Type B pancreatic cell (in vitro differentiated cells): ENCODE results near the gene SLC36A3. TPM values are rescaled to one million over a fixed set of nuclear protein-coding genes. Genes with fewer than 3 reads are reported as not detected.
A peak's percentile ranks its signal among the peaks of the same experiment; 100 is the strongest.
"Not testable (repeated sequence)": the region's sequence is repeated elsewhere in the genome, so short reads cannot be mapped to it uniquely, and the experiment has no call there.

Experiments used
- DNase-seq: peaks from one replicate; pipeline ENCODE4 v3.0.0; 2021; ENCODE audit warnings: mixed read lengths; ENCODE audit not compliant: unreplicated experiment; ENCODE audit errors: extremely low spot score
- H3K27ac Mint-ChIP-seq: 2 replicates; pipeline ENCODE4 v1.8.0; 2021; ENCODE audit warnings: mild to moderate bottlenecking, mixed read lengths
- H3K27me3 Mint-ChIP-seq: 2 replicates; pipeline ENCODE4 v1.8.0; 2021; ENCODE audit warnings: mixed read lengths
- H3K36me3 Mint-ChIP-seq: 2 replicates; pipeline ENCODE4 v1.8.0; 2021; ENCODE audit warnings: mixed read lengths
- H3K4me1 Mint-ChIP-seq: one replicate; pipeline ENCODE4 v1.8.0; 2021; ENCODE audit warnings: mixed read lengths; ENCODE audit not compliant: unreplicated experiment
- H3K4me3 Mint-ChIP-seq: 2 replicates; pipeline ENCODE4 v1.8.0; 2021; ENCODE audit warnings: mild to moderate bottlenecking, mixed read lengths
- H3K9me3 Mint-ChIP-seq: 2 replicates; pipeline ENCODE4 v1.8.0; 2021; ENCODE audit warnings: mixed read lengths
- total RNA-seq: library from RNA; stranded (reverse); gene quantifications from 2 replicates; pipeline ENCODE4 v1.2.1, GENCODE V29; 2021; ENCODE audit warnings: low replicate concordance
- TF ChIP-seq, protein P1 (sequence below): fragments of 200-600 bp; sonication (generic); conservative IDR thresholded peaks from 2 replicates; pipeline ENCODE4 v1.5.0; 2021; ENCODE audit warnings: antibody characterized with exemption, mild to moderate bottlenecking

Gene SLC36A3
- total RNA-seq, 1 donor from 2014 or later = not detected

DNA sequence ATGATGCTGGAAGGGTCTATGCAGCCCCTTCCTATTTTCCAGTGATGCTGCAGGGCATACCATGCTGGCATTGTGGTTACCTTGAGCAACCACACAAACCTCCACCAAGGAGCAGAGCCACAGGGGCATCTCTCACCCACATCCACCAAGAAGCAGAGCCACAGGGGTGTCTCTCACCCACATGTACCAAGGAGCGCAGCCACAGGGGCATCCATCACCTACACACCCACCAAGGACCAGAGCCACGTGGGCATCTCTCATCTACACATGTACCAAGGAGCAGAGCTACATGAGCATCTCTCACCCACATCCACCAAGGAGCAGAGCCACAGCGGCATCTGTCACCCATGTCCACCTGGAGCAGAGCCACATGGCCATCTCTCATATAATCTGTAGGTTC, 59.4 kb downstream of the SLC36A3 start:
- H3K4me3 Mint-ChIP-seq = no peak overlapping the region
- no peaks in the 10 kb centered on the region for H3K36me3 Mint-ChIP-seq
- no peaks in the 10 kb centered on the region for H3K9me3 Mint-ChIP-seq
- TF ChIP-seq, protein P1, sequence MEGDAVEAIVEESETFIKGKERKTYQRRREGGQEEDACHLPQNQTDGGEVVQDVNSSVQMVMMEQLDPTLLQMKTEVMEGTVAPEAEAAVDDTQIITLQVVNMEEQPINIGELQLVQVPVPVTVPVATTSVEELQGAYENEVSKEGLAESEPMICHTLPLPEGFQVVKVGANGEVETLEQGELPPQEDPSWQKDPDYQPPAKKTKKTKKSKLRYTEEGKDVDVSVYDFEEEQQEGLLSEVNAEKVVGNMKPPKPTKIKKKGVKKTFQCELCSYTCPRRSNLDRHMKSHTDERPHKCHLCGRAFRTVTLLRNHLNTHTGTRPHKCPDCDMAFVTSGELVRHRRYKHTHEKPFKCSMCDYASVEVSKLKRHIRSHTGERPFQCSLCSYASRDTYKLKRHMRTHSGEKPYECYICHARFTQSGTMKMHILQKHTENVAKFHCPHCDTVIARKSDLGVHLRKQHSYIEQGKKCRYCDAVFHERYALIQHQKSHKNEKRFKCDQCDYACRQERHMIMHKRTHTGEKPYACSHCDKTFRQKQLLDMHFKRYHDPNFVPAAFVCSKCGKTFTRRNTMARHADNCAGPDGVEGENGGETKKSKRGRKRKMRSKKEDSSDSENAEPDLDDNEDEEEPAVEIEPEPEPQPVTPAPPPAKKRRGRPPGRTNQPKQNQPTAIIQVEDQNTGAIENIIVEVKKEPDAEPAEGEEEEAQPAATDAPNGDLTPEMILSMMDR = no peak
- H3K27ac Mint-ChIP-seq = no peak overlapping the region
- no peak for DNase-seq
- peaks cover 3% of the 10 kb centered on the region for H3K27me3 Mint-ChIP-seq
- peaks cover 10% of the 10 kb centered on the region for H3K4me1 Mint-ChIP-seq

DNA sequence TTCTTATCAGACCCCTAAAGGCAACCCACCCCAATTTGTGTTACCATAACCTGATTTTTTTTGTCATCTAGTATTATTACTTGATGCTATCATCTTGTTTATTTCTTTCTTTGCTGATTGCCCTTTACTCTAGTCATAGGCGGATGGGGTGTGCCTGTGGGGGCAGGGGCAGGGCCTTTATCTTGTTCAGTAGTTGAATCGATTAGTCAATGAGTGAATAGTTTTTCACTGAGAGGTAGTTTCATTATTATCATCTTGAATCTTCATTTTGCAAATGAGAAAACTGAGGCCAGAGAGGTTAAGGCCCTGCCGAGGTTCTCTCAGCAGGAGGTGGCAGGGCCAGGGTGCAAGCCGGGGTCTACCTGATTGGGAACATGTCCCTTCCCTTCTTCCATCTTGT, 60.0 kb downstream of the SLC36A3 start:
- TF ChIP-seq, protein P1 = no peak
- Mint-ChIP-seq H3K9me3 (no peaks in the 10 kb centered on the region), H3K27me3 (no peaks in the 10 kb centered on the region), H3K36me3 (no peaks in the 10 kb centered on the region), H3K27ac (no peak overlapping the region), H3K4me1 (peaks cover 12% of the 10 kb centered on the region), H3K4me3 (no peak overlapping the region)
- no peak for DNase-seq

GRCh38 chr5:151243127-151243526, 60.4 kb downstream of the SLC36A3 start:
- no peaks in the 10 kb centered on the region for H3K27me3 Mint-ChIP-seq
- DNase-seq = no peak
- no peaks in the 10 kb centered on the region for H3K36me3 Mint-ChIP-seq
- peaks cover 14% of the 10 kb centered on the region for H3K4me1 Mint-ChIP-seq
- no peak overlapping the region for H3K4me3 Mint-ChIP-seq
- TF ChIP-seq, protein P1 = no peak
- H3K9me3 Mint-ChIP-seq = no peaks in the 10 kb centered on the region
- H3K27ac Mint-ChIP-seq = no peak overlapping the region

DNA sequence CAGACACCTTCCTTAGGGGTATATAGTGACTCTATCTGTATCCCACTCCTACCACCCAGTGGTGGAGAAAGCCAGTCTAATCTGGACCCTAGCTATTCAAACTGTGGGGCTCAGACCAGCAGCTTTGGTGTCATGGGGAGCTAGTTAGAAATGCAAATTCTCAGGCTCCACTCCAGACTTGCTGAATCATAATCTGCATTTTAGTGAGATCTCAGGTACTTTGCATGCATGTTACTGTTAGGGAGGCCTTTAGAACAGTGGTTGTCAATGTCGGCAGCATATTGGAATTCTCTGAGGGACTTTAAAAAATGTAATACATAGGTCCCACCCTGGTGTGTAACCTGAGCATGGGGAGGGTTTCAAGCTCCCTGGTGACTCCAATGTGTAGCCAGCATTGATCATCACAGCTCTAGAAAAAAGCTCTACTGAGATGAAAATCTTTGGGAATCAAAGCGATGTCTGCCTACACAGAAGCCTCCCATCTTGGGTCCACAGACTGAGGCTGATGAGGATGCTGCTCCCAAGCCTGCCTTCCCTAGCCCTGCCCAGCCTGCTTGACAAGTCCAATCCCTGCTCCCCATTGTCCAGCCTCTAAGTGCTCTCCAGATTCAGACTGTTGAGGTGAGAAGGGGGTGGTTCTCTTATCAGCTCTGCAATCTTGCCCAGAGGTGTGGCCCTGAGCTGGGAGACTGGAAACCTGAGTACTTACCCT, 62.5 kb downstream of the SLC36A3 start:
- no peak for DNase-seq

DNA sequence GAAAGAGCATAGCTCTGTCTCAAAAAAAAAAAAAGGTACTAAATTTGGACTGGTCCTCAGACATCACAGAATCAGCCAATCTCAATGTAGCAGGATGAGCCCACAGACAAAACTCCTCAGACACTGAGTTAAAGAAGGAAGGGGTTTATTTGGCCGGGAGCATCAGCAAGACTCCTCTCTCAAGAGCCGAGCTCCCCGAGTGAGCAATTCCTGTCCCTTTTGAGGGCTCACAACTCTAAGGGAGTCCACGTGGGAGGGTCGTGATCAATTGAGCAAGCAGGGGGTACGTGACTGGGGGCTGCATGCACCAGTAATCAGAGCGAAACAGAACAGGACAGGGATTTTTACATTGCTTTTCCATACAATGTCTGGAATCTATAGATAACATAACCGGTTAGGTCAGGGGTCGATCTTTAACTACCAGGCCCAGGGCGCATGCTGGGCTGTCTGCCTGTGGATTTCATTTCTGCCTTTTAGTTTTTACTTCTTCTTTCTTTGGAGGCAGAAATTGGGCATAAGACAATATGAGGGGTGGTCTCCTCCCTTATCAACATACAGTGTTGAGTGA, 63.2 kb downstream of the SLC36A3 start:
- not testable (repeated sequence) for DNase-seq, H3K27me3 Mint-ChIP-seq, H3K36me3 Mint-ChIP-seq, H3K27ac Mint-ChIP-seq, H3K9me3 Mint-ChIP-seq, H3K4me3 Mint-ChIP-seq
- H3K4me1 Mint-ChIP-seq = peaks cover 14% of the 10 kb centered on the region

More for the DNA sequence above, 62.5 kb downstream of the SLC36A3 start:
- peaks cover 14% of the 10 kb centered on the region for H3K4me1 Mint-ChIP-seq
- H3K27me3 Mint-ChIP-seq = no peaks in the 10 kb centered on the region
- no peak overlapping the region for H3K4me3 Mint-ChIP-seq
- no peaks in the 10 kb centered on the region for H3K9me3 Mint-ChIP-seq
- TF ChIP-seq, protein P1 = no peak
- H3K27ac Mint-ChIP-seq = no peak overlapping the region
- no peaks in the 10 kb centered on the region for H3K36me3 Mint-ChIP-seq

- Mint-ChIP-seq H3K36me3 (no peaks in the 10 kb centered on the region), H3K27me3 (no peaks in the 10 kb centered on the region), H3K4me3 (no peak overlapping the region), H3K27ac (no peak overlapping the region), H3K9me3 (no peaks in the 10 kb centered on the region), H3K4me1 (peaks cover 14% of the 10 kb centered on the region)
- TF ChIP-seq, protein P1 = peak; percentile 76
- DNase-seq = no peak
These were observed 64.2 kb downstream of the SLC36A3 start for GRCh38 chr5:151239237-151239861.
